ENCODE data around the gene RNF148.

DNA sequence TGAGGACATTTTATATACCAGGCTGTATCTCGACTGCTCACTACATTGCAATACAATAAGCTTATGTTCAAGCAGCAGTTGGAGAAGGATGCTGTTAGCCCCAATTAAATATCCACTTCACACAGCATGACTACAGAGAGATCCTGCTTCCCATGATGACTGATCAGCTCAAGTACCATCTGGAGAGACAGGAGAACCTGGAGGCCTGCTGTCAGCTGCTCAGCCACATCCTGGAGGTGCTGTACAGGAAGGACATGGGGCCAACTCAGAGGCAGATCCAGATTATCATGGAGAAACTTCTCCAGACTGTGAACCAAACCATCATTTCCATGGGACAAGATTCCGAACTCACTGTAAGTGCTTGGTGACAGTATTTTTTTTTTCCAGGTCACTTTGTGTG lies 26.3 kb downstream of the RNF148 start:
- TF ChIP-seq EZH2phosphoT487 (IDR thresholded peaks at IDR 0.05; ENCODE audit: low read length) (no peak), EZH2 (optimal IDR thresholded peaks at IDR 0.05; ENCODE audit: low read depth, low read length) (no peak)
- TF ChIP-seq, protein P1, sequence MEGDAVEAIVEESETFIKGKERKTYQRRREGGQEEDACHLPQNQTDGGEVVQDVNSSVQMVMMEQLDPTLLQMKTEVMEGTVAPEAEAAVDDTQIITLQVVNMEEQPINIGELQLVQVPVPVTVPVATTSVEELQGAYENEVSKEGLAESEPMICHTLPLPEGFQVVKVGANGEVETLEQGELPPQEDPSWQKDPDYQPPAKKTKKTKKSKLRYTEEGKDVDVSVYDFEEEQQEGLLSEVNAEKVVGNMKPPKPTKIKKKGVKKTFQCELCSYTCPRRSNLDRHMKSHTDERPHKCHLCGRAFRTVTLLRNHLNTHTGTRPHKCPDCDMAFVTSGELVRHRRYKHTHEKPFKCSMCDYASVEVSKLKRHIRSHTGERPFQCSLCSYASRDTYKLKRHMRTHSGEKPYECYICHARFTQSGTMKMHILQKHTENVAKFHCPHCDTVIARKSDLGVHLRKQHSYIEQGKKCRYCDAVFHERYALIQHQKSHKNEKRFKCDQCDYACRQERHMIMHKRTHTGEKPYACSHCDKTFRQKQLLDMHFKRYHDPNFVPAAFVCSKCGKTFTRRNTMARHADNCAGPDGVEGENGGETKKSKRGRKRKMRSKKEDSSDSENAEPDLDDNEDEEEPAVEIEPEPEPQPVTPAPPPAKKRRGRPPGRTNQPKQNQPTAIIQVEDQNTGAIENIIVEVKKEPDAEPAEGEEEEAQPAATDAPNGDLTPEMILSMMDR (IDR thresholded peaks at IDR 0.05; ENCODE audit: low read length) = no peak
